ENCODE measurements around the gene PGLYRP4.

Gene PGLYRP4

GRCh38 chr1:153288634-153289275 lies 59.9 kb downstream of the PGLYRP4 start:
- DNase-seq (ENCODE audit: low read depth), result no peak
